Body of pancreas (tissue), 4 donors: ENCODE data around the gene TTC1.
"Not testable (repeated sequence)": the region's sequence is repeated elsewhere in the genome, so short reads cannot be mapped to it uniquely, and the experiment has no call there.

Source experiments
- CTCF ChIP-seq, 7 experiments: fragments of 450-650 bp in 4 of 7; fragments of 200-600 bp in 3 of 7; sonication (generic) in 3 of 7; IDR thresholded peaks; one replicate each; pipeline ENCODE4 v1.5.1; 2016 to 2019; ENCODE audit warnings: antibody characterized with exemption in 7 of 7
- POLR2A ChIP-seq, 3 donors: fragments of 450-650 bp; IDR thresholded peaks; one replicate each; pipeline ENCODE4 v1.6.1; 2016; ENCODE audit warnings: antibody characterized with exemption in 3 of 3, mild to moderate bottlenecking in 2 of 3

GRCh38 chr5:160014197-160014596, 5.3 kb downstream of the TTC1 start:
- TF ChIP-seq CTCF, POLR2A (IDR thresholded peaks at IDR 0.05): not testable (repeated sequence)
